Measurements from ENCODE around the gene SNUPN.

DNA sequence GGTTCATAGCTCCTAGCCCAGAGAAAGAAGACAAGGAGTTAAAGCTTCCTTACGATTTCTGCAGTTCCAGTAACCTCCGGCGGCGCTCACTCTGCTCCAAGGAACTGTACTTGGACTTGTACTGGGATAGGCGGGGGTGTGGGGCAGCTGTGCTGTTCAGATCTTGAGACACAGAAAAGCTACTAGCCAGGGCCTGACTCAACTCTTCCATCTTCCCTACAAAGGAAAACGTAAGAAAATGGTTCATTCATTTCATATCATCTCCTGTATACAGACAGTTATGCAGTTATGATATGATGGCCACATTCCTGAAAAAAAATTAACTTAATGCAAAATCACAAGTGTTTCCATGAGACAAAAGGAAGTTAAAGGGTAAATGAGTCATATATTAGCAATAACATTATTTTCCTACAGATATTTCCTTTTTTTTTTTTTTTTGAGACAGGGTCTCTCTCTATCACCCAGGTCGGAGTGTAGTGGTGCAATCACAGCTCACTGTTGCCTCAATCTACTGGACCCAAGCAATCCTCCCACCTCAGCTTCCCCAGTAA is 4.6 kb downstream of the SNUPN start:
- TF ChIP-seq, protein P1, sequence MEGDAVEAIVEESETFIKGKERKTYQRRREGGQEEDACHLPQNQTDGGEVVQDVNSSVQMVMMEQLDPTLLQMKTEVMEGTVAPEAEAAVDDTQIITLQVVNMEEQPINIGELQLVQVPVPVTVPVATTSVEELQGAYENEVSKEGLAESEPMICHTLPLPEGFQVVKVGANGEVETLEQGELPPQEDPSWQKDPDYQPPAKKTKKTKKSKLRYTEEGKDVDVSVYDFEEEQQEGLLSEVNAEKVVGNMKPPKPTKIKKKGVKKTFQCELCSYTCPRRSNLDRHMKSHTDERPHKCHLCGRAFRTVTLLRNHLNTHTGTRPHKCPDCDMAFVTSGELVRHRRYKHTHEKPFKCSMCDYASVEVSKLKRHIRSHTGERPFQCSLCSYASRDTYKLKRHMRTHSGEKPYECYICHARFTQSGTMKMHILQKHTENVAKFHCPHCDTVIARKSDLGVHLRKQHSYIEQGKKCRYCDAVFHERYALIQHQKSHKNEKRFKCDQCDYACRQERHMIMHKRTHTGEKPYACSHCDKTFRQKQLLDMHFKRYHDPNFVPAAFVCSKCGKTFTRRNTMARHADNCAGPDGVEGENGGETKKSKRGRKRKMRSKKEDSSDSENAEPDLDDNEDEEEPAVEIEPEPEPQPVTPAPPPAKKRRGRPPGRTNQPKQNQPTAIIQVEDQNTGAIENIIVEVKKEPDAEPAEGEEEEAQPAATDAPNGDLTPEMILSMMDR (IDR thresholded peaks at IDR 0.05; ENCODE audit: low read length) = no peak
- TF ChIP-seq EZH2 (optimal IDR thresholded peaks at IDR 0.05; ENCODE audit: low read depth, low read length) (no peak), EZH2phosphoT487 (IDR thresholded peaks at IDR 0.05; ENCODE audit: low read length) (no peak)
